ENCODE measurements around the gene IGFBP3. TPM values are rescaled to one million over a fixed set of nuclear protein-coding genes. Genes with fewer than 3 reads are reported as not detected.
A peak's percentile ranks its signal among the peaks of the same experiment; 100 is the strongest.

IGFBP3 gene
- total and polyA plus RNA-seq, 2 of the 13 experiments (the other 11 are each of a cell fraction or from before 2014, with no cell fraction given): 57.5 TPM; not detected in 1

GRCh38 chr7:45889367-45890067 lies 31.6 kb downstream of the IGFBP3 start (continued):
- TF ChIP-seq SKIL (CRISPR knock-in tag; IDR thresholded peaks at IDR 0.05; ENCODE audit: borderline replicate concordance): peak; percentile 5; the same call in 1 of the 2 replicates
- TF ChIP-seq MLXIP (CRISPR knock-in tag; IDR thresholded peaks at IDR 0.05; ENCODE audit: borderline replicate concordance): no peak
- no peak for TF ChIP-seq ATF1 (CRISPR knock-in tag; IDR thresholded peaks at IDR 0.05)
- TF ChIP-seq EZH2 (conservative IDR thresholded peaks at IDR 0.05; ENCODE audit: low read depth, low read length): no peak
- 0 out of 2 replicates have a peak, but pooled peaks have one; percentile 15 for TF ChIP-seq ZNF574 (CRISPR knock-in tag; IDR thresholded peaks at IDR 0.05)
- TF ChIP-seq DMTF1 (CRISPR knock-in tag; IDR thresholded peaks at IDR 0.05): no peak
- TF ChIP-seq ZNF678 (CRISPR knock-in tag; IDR thresholded peaks at IDR 0.05): no peak
- no peak for TF ChIP-seq ZBTB43 (CRISPR knock-in tag; conservative IDR thresholded peaks at IDR 0.05)
- no peak for TF ChIP-seq HNRNPLL (IDR thresholded peaks at IDR 0.05; ENCODE audit: low read depth, low read length, poor library complexity, severe bottlenecking)
- TF ChIP-seq NBN (conservative IDR thresholded peaks at IDR 0.05): no peak
- TF ChIP-seq ATF7-NPFF (CRISPR knock-in tag; IDR thresholded peaks at IDR 0.05; ENCODE audit: low read depth): 0 out of 2 replicates have a peak, but pooled peaks have one; percentile 32
- TF ChIP-seq ZNF543 (CRISPR knock-in tag; IDR thresholded peaks at IDR 0.05): no peak; the same call in 1 of the 2 replicates
- no peak for TF ChIP-seq ZNF562 (CRISPR knock-in tag; IDR thresholded peaks at IDR 0.05; ENCODE audit: borderline replicate concordance)
- no peak for TF ChIP-seq MATR3 (CRISPR knock-in tag; IDR thresholded peaks at IDR 0.05)
- TF ChIP-seq SOX6 (IDR thresholded peaks at IDR 0.05): no peak
- TF ChIP-seq SOX6 (CRISPR knock-in tag; IDR thresholded peaks at IDR 0.05): peak; percentile 19; the same call in 1 of the 2 replicates
- no peak for TF ChIP-seq MAZ (IDR thresholded peaks at IDR 0.05; ENCODE audit: borderline replicate concordance, low read depth, low read length)
- TF ChIP-seq MAZ (CRISPR knock-in tag; IDR thresholded peaks at IDR 0.05; ENCODE audit: low read depth): peak; percentile 10

All from HepG2 (cell line).